NCI-H510A (cell line): ENCODE measurements around the gene PPP3CA.
"Not testable (repeated sequence)": the region's sequence is repeated elsewhere in the genome, so short reads cannot be mapped to it uniquely, and the experiment has no call there.

Experiments
- DNase-seq: peaks from one replicate; lab custom pipeline; 2025; lab: John Stamatoyannopoulos, UW

The PPP3CA gene

GRCh38 chr4:101141230-101141629 is 206.1 kb downstream of the PPP3CA start:
- DNase-seq: no peak

GRCh38 chr4:101140228-101140627 is 207.1 kb downstream of the PPP3CA start:
- no peak for DNase-seq

GRCh38 chr4:101136373-101137370 is 210.7 kb downstream of the PPP3CA start:
- DNase-seq: no peak

GRCh38 chr4:101135371-101136010 is 211.8 kb downstream of the PPP3CA start:
- no peak for DNase-seq

GRCh38 chr4:101131058-101131457 is 216.3 kb downstream of the PPP3CA start:
- DNase-seq: not testable (repeated sequence)

GRCh38 chr4:101128898-101129297 is 218.4 kb downstream of the PPP3CA start:
- not testable (repeated sequence) for DNase-seq

- DNase-seq: no peak
Measured at GRCh38 chr4:101128473-101128872, 218.9 kb downstream of the PPP3CA start.

- DNase-seq: no peak
Measured at GRCh38 chr4:101127176-101127790, 220.0 kb downstream of the PPP3CA start.

GRCh38 chr4:101126059-101126458 is 221.3 kb downstream of the PPP3CA start:
- DNase-seq: no peak

GRCh38 chr4:101125045-101125942 is 222.0 kb downstream of the PPP3CA start:
- no peak for DNase-seq

GRCh38 chr4:101123231-101123630 is 224.1 kb downstream of the PPP3CA start:
- no peak for DNase-seq

GRCh38 chr4:101122019-101122418 is 225.3 kb downstream of the PPP3CA start:
- no peak for DNase-seq

GRCh38 chr4:101119141-101119540 is 228.2 kb downstream of the PPP3CA start:
- no peak for DNase-seq

- no peak for DNase-seq
Measured at GRCh38 chr4:101118617-101119016, 228.7 kb downstream of the PPP3CA start.

GRCh38 chr4:101115887-101116286 is 231.4 kb downstream of the PPP3CA start:
- DNase-seq: no peak

GRCh38 chr4:101114936-101115372 is 232.4 kb downstream of the PPP3CA start:
- no peak for DNase-seq

- no peak for DNase-seq
Measured at GRCh38 chr4:101104312-101105052, 242.8 kb downstream of the PPP3CA start.

- DNase-seq: no peak
Measured at GRCh38 chr4:101103381-101104142, 243.8 kb downstream of the PPP3CA start.

GRCh38 chr4:101102114-101102742 is 245.1 kb downstream of the PPP3CA start:
- DNase-seq: no peak

GRCh38 chr4:101101072-101101471 is 246.3 kb downstream of the PPP3CA start:
- DNase-seq: no peak
